Suprapubic skin (tissue), 3 donors: Measurements from ENCODE around the gene ARHGAP12.

Source experiments
- POLR2A ChIP-seq, 2 donors: fragments of 450-650 bp; IDR thresholded peaks; one replicate each; pipeline ENCODE4 v1.6.1; 2017; ENCODE audit warnings: antibody characterized with exemption in 2 of 2, mild to moderate bottlenecking in 2 of 2, moderate library complexity in 2 of 2
- TF ChIP-seq, protein P1 (sequence below), 2 donors: fragments of 200-600 bp in 1 of 2; fragments of 450-650 bp in 1 of 2; sonication (generic) in 1 of 2; IDR thresholded peaks; one replicate each; pipeline ENCODE4 v1.5.1; 2016 to 2019; ENCODE audit warnings: antibody characterized with exemption in 2 of 2, mild to moderate bottlenecking in 1 of 2, moderate library complexity in 1 of 2

DNA sequence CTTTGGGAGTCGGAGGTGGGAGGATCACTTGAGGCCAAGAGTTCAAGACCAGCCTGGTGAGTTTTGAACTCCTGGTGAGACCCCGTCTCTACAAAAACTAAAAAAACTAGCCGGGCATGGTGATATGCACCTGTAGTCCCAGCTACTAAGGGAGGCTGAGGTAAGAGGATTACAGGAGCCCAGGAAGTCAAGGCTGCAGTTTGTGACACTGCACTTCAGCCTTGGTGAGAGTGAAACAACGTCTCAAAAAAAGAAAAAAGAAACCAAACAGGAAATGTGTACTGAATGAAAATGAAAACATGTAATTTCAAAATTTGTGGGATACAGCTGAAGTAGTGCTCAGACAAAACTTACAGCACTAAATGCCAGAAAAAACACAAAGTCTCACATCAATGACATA, 7.6 kb downstream of the ARHGAP12 start:
- TF ChIP-seq POLR2A (IDR thresholded peaks at IDR 0.05) = no peak
- TF ChIP-seq, protein P1, sequence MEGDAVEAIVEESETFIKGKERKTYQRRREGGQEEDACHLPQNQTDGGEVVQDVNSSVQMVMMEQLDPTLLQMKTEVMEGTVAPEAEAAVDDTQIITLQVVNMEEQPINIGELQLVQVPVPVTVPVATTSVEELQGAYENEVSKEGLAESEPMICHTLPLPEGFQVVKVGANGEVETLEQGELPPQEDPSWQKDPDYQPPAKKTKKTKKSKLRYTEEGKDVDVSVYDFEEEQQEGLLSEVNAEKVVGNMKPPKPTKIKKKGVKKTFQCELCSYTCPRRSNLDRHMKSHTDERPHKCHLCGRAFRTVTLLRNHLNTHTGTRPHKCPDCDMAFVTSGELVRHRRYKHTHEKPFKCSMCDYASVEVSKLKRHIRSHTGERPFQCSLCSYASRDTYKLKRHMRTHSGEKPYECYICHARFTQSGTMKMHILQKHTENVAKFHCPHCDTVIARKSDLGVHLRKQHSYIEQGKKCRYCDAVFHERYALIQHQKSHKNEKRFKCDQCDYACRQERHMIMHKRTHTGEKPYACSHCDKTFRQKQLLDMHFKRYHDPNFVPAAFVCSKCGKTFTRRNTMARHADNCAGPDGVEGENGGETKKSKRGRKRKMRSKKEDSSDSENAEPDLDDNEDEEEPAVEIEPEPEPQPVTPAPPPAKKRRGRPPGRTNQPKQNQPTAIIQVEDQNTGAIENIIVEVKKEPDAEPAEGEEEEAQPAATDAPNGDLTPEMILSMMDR (IDR thresholded peaks at IDR 0.05) = no peak
